Measurements from ENCODE around the gene PIM2.
"Not testable (repeated sequence)": the region's sequence is repeated elsewhere in the genome, so short reads cannot be mapped to it uniquely, and the experiment has no call there.

PIM2 gene

DNA sequence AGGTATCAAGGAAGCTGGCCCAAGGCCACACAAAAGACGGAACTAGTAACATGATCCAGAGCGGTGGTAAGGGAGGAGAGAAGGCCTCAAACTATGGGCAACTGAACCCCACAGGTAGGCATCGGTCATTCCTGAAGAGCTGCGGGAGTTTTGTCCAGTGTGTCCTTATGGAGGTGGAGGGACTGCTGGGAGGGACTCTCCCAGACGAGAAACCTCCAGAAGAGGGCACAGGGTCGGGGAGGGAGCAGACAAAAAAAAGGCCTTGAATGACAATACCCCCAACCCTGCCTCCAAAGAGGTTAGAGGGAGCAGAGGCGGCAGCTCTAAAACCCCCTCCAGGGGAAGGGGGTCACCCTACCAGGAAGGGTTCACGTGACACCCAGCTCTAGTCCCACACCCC is 14.6 kb downstream of the PIM2 start:
- DNase-seq, result no peak

DNA sequence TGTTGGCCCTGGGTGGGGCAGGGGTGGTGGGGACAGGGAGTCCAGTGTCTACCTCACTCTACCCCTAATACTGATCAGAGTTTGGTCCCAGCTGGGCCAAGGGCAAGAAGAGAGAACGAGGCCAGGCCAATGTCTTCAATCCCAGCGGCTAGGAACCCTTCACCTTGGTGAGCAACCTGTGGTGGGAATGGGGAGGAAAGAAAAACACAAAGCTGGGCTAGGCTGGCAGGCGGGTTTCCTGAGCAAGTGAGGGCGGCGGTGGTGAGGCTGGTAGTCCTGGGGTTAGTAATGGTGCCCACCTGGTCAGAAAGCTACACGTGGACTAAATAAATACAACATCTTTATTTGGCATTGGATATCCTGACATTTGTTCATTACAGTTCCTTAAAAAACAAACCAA is 15.5 kb downstream of the PIM2 start:
- no peak for DNase-seq

DNA sequence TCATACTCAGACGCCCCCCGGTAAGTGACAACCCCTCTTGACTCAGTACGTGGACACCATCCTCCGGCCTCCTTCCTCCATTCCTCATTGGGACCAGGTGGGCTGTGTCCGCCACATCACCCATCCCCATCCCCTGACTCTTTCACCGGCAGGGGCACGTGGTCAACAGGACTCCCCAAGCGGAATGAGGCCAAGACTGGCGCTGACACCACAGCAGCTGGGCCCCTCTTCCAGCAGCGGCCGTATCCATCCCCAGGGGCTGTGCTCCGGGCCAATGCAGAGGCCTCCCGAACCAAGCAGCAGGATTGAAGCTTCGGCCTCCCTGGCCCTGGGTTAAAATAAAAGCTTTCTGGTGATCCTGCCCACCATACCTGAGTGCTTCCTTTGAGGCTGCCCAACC is 16.0 kb downstream of the PIM2 start:
- no peak for DNase-seq

DNA sequence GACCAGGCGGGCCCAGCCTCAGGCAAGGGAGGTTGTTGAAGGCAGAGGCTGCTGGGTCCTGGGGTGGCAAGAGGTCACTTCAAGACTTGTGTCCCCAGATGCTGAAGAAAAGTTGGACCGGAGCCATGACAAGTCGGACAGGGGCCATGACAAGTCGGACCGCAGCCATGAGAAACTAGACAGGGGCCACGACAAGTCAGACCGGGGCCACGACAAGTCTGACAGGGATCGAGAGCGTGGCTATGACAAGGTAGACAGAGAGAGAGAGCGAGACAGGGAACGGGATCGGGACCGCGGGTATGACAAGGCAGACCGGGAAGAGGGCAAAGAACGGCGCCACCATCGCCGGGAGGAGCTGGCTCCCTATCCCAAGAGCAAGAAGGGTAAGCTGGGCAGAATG is 16.7 kb downstream of the PIM2 start:
- no peak for DNase-seq

DNA sequence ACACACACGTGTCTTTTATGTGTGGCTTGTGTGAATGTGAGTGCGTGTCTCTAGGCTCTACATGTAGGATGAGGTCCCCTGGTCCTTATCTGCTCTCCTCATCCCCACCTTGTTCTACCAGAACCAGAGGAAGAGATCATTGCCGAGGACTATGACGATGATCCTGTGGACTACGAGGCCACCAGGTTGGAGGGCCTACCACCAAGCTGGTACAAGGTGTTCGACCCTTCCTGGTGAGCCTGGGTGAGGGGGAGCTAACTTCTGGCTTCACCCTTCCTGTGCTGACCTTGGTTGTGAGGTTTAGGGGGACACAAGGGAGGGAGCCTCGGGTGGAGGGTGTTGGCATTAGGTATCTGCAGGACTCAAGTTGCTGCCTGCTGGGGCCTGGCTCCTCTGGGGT is 17.8 kb downstream of the PIM2 start:
- DNase-seq, result no peak

DNA sequence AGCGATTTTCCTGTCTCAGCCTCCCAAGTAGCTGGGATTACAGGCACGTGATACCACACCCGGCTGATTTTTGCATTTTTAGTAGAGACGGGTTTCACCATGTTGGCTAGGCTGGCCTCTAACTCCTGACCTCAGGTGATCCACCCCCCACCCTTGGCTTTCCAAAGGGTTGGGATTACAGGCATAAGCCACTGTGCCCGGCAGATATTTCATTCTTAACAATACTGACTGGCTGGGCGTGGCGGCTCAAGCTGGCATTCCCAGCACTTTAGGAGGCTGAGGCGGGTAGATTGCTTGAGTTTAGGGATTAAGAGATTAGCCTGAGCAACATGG is 19.8 kb downstream of the PIM2 start:
- no peak for DNase-seq

DNA sequence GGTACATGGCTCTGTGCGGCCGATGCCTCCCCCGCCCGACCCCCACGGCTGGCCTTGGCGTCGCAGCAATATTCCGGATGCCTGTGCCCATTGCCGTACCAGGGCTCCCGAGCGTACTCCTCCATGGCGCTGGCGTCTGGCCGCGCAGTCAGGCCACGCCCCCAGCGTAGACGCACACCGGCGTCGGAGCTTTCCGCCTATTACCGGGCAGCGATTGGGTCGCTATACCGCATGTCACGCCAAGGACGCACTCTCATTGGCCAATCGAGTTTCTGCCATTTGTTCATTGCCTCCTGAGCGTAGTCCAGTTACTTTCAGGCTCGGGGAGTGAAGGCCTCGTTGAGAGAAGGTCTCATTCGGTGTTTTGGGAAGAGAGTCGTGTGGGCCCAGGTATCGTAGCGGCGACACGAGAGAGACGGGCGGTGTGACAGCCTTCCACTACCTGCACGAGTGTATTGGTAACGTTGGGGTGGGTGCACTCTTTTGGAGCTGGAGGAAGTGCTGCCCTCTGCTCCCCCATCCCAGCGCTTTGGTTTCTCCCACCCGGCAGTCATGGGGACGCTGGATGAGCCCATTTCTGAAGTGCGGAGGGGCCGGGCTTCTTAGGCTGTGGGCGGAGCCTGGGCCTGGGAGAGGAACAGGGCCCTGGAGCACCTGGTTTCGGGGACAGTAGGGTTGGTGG is 21.1 kb downstream of the PIM2 start, which contains the start of the genes PQBP1 and TIMM17B:
PQBP1 (plus strand) TSS at position 306 of the 682 bp plus-strand sequence. CDS start 580 bp downstream, outside the sequence.
TIMM17B (minus strand) TSS at position 144 of the 682 bp plus-strand sequence; CDS start at position 125, 19 bp downstream.
- DNase-seq, result peak; percentile 97

DNA sequence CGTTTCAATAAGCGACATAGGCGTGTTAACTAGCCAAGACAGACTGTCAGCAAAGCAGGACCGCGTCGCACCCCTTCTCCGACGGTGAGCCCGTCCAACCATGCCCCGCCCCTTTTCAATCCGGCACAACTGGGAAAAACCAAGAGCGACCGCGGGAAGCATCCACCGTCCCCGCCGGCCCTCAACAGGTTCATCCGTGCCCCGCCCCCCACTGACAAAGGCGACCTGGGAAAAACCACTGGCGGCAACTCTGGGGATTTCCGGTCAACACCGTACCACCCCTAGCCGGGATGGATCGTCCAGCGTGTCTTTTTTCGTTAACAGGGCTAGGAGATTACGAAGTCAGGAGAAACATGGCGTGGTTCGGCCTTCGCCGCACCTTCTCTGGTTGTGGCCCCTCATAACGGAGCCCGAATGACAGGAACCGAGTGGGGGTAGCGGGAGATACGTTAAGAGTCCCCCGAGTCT is 21.6 kb downstream of the PIM2 start:
- peak; percentile 93 for DNase-seq

DNA sequence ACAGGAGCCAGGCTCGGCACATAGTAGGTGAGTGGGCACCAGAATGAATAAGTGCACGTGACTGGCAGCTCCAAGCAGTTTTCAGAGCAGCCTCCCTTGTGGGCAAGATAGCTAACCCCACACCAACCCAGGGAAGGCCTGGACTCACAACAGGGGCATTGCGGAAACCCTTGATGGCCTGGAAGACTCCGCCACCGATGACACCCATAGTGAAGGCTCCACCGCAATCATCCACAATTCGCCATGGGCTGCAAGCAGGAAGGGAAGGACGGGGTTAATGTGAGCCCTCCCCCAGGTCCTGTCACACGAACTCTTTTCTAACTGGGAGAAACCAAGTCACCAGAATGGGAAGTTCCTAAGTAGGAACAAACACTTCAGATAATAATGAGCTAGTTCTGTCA is 22.2 kb downstream of the PIM2 start:
- DNase-seq, result peak; percentile 87

DNA sequence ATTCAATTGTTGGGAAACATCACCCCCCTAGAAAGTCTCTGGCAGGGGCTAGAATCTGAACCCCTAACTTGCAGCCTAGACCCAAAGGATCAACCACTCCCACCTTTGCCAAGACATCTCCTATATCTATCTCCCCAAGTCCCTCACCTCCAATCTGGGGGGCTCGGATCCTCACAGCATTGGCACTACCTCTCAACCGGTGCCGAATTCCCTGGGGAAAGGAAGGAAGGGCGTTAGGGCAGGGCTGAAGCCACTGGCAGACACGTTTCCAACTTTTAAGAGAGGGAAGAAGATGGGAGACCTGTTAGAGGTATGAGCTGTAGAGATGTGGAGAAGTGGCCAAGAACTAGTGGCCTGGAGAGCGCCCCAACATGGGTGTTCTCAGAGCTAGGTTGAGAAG is 23.9 kb downstream of the PIM2 start:
- no peak for DNase-seq

DNA sequence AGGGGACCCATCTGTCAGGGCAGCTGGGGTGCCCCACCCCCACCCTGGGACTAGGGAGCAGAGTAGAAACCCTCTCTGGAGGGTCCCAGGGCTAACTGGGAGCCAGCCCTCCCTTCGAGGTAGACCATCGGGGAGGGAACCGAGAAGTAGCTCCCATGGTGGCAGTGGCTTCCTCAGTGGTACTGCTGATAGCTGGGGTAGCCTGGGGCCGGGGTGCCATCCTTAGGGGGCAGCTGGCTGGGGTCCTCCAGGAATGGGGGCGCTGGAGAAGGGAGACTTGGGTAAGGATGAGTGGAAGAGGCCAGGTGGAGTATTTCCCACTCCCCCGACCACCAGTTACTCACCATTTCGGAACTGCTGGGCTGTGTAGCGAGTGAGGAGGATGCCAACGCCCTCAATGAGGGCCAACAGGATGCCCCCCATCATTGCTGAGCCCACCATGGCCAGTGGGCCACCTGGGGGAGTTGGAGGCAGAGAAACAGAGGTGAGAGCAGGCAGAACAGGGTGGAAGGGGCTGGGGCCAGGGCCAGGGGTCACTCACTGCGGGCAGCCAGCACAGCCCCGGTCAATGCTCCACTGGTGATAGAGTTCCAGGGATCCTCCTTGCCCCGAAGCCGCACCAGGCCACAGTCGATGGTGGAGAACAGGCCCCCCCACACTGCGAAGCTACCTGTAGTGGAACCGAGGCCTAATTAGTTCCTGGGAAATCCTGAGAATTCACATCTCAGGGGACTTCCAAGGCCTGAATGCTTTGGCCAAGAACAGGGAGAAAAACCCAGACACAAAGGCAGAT is 25.1 kb downstream of the PIM2 start:
- no peak for DNase-seq

DNA sequence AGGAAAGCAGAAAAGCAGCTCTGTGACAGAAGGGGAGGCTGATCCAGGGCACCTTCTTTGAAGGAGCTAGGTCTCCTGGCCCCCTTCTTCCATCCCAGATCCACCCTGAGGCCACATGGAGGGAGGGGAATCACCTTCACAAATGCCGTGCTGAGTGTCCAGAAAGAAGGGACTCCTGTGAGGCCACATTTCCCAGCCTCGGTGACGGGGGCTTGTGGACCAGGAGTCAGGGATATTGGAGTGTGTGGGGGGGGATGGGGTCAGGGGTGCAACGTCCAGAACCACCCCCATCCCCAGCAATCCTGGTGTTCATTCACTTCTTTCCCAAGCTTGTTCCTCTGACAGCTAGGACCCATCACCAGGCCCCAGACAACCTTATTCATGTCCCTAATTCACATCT is 25.9 kb downstream of the PIM2 start:
- DNase-seq, result no peak

DNA sequence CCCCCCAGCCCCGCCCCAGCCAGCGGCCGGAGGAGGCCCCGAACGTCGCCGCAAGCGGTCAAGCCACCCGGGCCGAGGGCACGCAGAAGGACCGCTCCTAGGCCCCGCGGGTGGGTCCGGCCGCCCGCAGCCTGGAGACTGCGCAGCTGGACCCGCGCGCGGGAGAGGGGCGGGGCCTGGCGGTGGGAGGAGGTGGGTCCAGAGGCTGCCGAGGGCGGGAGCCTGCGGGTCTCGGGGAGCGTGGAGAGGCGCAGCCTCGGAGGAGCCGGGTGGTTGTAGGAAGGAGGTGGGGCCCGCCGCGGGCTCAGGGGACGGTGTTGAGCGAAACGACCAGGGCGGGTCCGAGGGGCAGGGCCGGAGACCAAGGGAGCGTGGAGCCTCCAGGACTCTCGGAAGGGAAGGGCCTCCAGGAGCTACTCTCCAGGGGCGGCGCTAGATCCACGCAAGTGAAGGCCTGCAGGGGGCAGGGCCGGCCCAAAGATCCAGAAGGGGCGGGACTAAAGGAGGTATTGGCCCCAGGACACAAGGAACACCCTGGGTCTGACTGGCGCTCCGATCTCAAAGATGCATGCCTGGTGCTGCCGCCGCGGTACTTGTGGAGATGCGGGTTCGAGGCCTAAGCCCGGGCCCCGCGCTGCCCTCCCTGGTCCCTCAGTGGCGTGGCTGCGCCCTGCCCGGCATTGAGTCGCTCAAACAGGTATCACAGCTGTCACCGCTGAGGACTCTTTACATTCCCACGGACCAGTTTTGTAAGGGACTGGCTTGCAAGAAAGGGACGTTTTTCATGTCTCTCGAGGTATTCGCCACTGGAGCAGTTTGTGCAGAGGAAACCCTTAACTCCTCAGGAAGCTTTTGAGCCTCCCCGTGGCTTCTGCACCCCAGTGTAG is 27.2 kb downstream of the PIM2 start:
- DNase-seq, result peak; percentile 92

DNA sequence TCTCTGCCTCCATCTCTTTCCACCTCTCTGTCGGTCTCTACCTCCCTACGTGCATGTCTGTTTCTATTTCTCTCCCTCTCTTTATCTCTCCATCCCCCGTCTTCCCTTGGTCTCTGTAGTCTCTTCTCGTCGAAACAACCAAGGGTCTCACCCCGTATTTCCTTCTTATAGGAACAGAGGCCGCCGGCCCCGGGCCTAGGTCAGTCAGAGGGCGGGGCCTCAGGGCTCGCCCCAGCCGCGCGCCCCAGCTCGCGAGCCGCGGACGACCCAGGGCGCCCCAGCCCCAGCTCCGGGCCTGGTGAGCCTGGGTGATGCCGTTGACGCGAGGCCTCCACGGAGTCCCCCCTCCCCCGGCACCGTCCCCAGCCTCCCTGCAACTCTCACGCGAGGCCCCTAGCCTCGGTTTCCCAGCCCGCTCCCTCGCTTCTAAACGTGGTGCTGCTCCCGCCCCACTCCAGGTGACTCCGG is 27.9 kb downstream of the PIM2 start:
- no peak for DNase-seq

DNA sequence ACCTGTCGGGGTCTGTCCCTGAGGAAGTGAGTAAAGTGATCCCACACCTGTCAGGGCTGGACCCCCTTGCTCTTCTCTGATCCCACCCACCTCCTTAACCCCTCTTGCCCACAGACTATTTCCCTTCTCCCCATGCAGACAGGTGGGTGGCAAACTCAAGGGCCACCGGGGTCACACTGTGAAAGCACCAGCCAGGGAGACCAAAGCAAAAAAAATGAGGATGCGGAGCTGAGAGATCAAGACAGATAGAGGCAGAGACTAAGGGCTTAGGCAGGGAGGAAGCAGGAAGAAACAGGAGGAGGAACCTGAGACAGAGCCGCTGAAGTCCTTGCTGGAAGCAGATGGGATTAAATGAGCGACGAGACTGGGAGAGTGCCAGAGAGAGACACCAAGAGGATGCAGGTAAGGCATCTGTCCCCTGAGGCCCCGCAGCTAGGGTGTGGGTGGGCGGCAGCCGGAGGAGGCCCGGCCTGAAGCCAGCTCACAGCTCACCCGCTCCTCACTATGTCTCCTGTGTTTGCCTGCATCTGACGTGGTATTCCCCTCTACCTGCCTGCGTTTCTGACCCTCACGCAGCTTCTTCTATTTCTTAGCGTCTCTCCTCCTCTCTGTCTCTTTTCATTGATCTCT is 28.4 kb downstream of the PIM2 start:
- no peak for DNase-seq

DNA sequence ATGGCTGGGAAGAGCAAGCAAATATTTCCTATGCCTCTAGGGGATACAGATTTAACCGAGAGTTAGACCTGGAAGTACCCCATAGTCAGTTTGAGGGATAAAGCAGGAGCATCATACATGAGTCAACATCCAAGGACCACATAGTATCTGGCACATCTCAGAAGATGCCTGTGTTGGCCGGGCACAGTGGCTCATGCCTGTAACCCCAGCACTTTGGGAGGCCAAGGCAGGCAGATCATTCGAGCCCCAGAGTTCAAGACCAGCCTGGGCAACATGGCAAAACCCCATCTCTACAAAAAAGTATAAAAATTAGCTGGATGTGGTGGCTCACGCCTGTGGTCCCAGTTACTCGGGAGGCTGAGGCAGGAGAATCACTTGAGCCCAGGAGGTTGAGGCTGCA is 32.2 kb downstream of the PIM2 start:
- DNase-seq, result not testable (repeated sequence)

DNA sequence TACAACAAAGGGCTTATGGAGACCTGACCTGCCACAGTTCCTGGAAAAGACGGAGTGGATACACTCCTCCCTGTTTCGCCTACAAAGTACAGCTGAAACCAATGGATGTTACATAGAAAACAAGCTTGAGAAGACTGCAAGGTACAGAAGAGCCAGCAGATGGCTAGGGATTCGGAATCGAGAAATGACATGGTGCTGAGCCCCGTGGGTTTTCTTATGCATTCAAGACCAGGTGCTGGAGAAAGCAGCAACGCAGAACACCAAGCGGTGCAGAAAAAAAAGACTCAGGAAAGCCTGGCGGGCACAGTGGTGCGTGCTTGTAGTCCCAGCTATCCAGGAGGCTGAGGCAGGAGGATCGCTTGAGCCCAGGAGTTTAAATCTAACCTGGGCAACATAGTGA is 35.1 kb downstream of the PIM2 start:
- DNase-seq, result peak; percentile 4

DNA sequence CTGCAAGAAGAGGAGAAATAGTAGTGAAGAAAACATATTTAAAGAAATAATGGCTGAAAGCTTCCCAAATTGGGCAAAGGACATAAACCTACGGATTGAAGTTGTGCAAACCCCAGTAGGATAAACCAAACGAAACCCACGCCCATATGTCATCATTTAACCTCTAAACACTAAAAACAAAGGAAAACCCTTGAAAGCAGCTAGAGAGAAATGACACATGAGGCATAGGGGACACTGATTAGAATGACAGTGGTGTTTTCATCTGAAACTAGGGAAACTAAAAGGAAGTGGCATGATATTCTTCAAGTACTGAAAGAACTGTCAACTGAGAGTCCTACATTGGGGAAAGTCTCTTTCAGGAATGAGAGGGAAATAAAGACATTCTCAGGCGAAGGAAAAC is 41.9 kb downstream of the PIM2 start:
- DNase-seq, result not testable (repeated sequence)

DNA sequence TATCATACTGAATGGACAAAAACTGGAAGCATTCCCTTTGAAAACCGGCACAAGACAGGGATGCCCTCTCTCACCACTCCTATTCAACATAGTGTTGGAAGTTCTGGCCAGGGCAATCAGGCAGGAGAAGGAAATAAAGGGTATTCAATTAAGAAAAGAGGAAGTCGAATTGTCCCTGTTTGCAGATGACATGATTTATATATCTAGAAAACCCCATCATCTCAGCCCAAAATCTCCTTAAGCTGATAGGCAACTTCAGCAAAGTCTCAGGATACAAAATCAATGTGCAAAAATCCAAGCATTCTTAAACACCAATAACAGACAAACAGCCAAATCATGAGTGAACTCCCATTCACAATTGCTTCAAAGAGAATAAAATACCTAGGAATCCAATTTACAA is 46.8 kb downstream of the PIM2 start:
- DNase-seq, result not testable (repeated sequence)

DNA sequence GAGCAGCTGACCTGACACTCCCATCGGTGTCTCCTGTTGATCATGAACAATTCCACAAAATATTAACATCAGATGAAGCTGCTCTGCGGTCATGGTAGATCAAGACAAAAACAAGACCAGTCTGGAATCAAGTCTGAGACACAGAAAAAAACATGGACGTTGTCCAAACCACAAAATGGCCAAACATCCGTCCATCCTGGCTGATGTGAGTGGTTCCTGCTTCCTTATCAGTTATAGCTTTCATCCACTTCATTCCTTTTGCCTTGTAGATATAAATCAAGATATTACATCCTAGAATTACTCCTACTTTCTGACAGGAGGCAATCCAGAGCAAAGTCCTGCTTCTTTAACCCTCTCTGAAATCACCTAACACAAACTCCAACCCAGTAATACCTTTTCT is 54.6 kb downstream of the PIM2 start:
- DNase-seq, result peak; percentile 67
